ENCODE measurements around the gene TRAK2. TPM values are rescaled to one million over a fixed set of nuclear protein-coding genes. Genes with fewer than 3 reads are reported as not detected.

Gene TRAK2
- total and polyA plus RNA-seq, 9 of the 15 experiments (the other 6 are each of a cell fraction or from before 2014, with no cell fraction given) = 3.4 to 10.4 (median 7.3) TPM

GRCh38 chr2:201451292-201452057 lies at the start of gene TRAK2, which contains the start of gene STRADB (continued):
- TF ChIP-seq, protein P1, sequence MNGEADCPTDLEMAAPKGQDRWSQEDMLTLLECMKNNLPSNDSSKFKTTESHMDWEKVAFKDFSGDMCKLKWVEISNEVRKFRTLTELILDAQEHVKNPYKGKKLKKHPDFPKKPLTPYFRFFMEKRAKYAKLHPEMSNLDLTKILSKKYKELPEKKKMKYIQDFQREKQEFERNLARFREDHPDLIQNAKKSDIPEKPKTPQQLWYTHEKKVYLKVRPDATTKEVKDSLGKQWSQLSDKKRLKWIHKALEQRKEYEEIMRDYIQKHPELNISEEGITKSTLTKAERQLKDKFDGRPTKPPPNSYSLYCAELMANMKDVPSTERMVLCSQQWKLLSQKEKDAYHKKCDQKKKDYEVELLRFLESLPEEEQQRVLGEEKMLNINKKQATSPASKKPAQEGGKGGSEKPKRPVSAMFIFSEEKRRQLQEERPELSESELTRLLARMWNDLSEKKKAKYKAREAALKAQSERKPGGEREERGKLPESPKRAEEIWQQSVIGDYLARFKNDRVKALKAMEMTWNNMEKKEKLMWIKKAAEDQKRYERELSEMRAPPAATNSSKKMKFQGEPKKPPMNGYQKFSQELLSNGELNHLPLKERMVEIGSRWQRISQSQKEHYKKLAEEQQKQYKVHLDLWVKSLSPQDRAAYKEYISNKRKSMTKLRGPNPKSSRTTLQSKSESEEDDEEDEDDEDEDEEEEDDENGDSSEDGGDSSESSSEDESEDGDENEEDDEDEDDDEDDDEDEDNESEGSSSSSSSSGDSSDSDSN (IDR thresholded peaks at IDR 0.05; ENCODE audit: borderline replicate concordance in 1 of 2, low read depth in 2 of 2, low read length in 2 of 2) = peak in 1 of 2 experiments; percentile 53; a peak in 2 of 4 replicates
- TF ChIP-seq ESRRA (IDR thresholded peaks at IDR 0.05; ENCODE audit: borderline replicate concordance, low read depth) (peak; percentile 81; the same call in 1 of the 2 replicates), TOE1 (IDR thresholded peaks at IDR 0.05; ENCODE audit: borderline replicate concordance) (no peak), TOE1 (CRISPR knock-in tag; IDR thresholded peaks at IDR 0.05; ENCODE audit: borderline replicate concordance, low read depth) (peak; percentile 43; the same call in 1 of the 2 replicates), SIN3B (IDR thresholded peaks at IDR 0.05; ENCODE audit: low read depth) (peak; percentile 63; the same call in 1 of the 2 replicates), JUN (IDR thresholded peaks at IDR 0.05; ENCODE audit: borderline replicate concordance, low read depth, low read length) (peak; percentile 9; the same call in 1 of the 2 replicates), JUN (CRISPR knock-in tag; IDR thresholded peaks at IDR 0.05; ENCODE audit: borderline replicate concordance) (no peak), MXI1 (IDR thresholded peaks at IDR 0.05; ENCODE audit: low read depth, low read length) (0 out of 2 replicates have a peak, but pooled peaks have one; percentile 43), GABPA (tag; conservative IDR thresholded peaks at IDR 0.05; ENCODE audit: low read depth) (peak; percentile 53; the same call in 1 of the 2 replicates)
- TF ChIP-seq, protein P2, sequence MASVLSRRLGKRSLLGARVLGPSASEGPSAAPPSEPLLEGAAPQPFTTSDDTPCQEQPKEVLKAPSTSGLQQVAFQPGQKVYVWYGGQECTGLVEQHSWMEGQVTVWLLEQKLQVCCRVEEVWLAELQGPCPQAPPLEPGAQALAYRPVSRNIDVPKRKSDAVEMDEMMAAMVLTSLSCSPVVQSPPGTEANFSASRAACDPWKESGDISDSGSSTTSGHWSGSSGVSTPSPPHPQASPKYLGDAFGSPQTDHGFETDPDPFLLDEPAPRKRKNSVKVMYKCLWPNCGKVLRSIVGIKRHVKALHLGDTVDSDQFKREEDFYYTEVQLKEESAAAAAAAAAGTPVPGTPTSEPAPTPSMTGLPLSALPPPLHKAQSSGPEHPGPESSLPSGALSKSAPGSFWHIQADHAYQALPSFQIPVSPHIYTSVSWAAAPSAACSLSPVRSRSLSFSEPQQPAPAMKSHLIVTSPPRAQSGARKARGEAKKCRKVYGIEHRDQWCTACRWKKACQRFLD (CRISPR knock-in tag; IDR thresholded peaks at IDR 0.05) = peak; percentile 84; the same call in 1 of the 2 replicates
- TF ChIP-seq, protein P3, sequence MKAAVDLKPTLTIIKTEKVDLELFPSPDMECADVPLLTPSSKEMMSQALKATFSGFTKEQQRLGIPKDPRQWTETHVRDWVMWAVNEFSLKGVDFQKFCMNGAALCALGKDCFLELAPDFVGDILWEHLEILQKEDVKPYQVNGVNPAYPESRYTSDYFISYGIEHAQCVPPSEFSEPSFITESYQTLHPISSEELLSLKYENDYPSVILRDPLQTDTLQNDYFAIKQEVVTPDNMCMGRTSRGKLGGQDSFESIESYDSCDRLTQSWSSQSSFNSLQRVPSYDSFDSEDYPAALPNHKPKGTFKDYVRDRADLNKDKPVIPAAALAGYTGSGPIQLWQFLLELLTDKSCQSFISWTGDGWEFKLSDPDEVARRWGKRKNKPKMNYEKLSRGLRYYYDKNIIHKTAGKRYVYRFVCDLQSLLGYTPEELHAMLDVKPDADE (conservative IDR thresholded peaks at IDR 0.05; ENCODE audit: control insufficient read depth, low read depth, low read length) = peak; percentile 97
- TF ChIP-seq, protein P4, sequence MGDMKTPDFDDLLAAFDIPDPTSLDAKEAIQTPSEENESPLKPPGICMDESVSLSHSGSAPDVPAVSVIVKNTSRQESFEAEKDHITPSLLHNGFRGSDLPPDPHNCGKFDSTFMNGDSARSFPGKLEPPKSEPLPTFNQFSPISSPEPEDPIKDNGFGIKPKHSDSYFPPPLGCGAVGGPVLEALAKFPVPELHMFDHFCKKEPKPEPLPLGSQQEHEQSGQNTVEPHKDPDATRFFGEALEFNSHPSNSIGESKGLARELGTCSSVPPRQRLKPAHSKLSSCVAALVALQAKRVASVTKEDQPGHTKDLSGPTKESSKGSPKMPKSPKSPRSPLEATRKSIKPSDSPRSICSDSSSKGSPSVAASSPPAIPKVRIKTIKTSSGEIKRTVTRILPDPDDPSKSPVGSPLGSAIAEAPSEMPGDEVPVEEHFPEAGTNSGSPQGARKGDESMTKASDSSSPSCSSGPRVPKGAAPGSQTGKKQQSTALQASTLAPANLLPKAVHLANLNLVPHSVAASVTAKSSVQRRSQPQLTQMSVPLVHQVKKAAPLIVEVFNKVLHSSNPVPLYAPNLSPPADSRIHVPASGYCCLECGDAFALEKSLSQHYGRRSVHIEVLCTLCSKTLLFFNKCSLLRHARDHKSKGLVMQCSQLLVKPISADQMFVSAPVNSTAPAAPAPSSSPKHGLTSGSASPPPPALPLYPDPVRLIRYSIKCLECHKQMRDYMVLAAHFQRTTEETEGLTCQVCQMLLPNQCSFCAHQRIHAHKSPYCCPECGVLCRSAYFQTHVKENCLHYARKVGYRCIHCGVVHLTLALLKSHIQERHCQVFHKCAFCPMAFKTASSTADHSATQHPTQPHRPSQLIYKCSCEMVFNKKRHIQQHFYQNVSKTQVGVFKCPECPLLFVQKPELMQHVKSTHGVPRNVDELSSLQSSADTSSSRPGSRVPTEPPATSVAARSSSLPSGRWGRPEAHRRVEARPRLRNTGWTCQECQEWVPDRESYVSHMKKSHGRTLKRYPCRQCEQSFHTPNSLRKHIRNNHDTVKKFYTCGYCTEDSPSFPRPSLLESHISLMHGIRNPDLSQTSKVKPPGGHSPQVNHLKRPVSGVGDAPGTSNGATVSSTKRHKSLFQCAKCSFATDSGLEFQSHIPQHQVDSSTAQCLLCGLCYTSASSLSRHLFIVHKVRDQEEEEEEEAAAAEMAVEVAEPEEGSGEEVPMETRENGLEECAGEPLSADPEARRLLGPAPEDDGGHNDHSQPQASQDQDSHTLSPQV (IDR thresholded peaks at IDR 0.05) = 0 out of 2 replicates have a peak, but pooled peaks have one; percentile 34

All from K562 (cell line).